B cell (primary cell): Measurements from ENCODE around the gene RPTOR. TPM values are rescaled to one million over a fixed set of nuclear protein-coding genes. Genes with fewer than 3 reads are reported as not detected.

Experiments used
- ATAC-seq: fragments of 200-7000 bp; cut with Tn5 transposase; one replicate; pipeline ENCODE4 v1.10.0; 2021; ENCODE audit warnings: low read depth, mild to moderate bottlenecking, moderate number of reproducible peaks, moderate library complexity
- CTCF ChIA-PET: fragments of 350-600 bp; sonication (Branson Sonifier 250); formaldehyde crosslinking; loops from one replicate; lab custom pipeline; 2021; ENCODE audit warnings: antibody characterized with exemption, inconsistent platforms; lab: Charles Lee
- POLR2A ChIA-PET: fragments of 350-600 bp; sonication (Branson Sonifier 250); formaldehyde crosslinking; loops from one replicate; lab custom pipeline; 2021; ENCODE audit warnings: antibody characterized with exemption; lab: Charles Lee
- DNase-seq: peaks from one replicate; pipeline ENCODE4 v3.0.0; 2013
- H2AFZ ChIP-seq: 2 replicates; pipeline ENCODE4 v1.6.1; 2012; ENCODE audit warnings: mild to moderate bottlenecking, low read depth, low read length; ENCODE audit not compliant: insufficient read depth, poor library complexity, severe bottlenecking
- H3K27ac ChIP-seq, 2 donors: 1 replicate in 1 of 2; 2 replicates in 1 of 2; pipeline ENCODE4 v1.5.1; 2012 to 2013; ENCODE audit warnings: low read length in 2 of 2, mild to moderate bottlenecking in 2 of 2, moderate library complexity in 1 of 2
- H3K27me3 ChIP-seq, 4 experiments: fragments of 200-600 bp in 1 of 4; sonication (generic) in 1 of 4; replicated peaks in 1 of 4; 1 replicate in 2 of 4; 2 replicates in 2 of 4; pipeline versions ENCODE4 v1.6.1 to v1.7.0; 2013 to 2016; ENCODE audit warnings: low read length in 3 of 4, mild to moderate bottlenecking in 2 of 4, mixed read lengths in 1 of 4, moderate library complexity in 1 of 4; ENCODE audit not compliant: insufficient read depth in 4 of 4, control insufficient read depth in 3 of 4; ENCODE audit errors: control extremely low read depth in 1 of 4
- H3K36me3 ChIP-seq, 2 experiments: replicated peaks in 1 of 2; 1 replicate in 1 of 2; 2 replicates in 1 of 2; pipeline versions ENCODE4 v1.6.1 to v1.7.1; 2013; ENCODE audit warnings: low read length in 1 of 2; ENCODE audit not compliant: insufficient read depth in 2 of 2, control insufficient read depth in 1 of 2; ENCODE audit errors: control extremely low read depth in 1 of 2, extremely low read depth in 1 of 2
- H3K4me1 ChIP-seq, 2 donors: fragments of 200-600 bp in 1 of 2; sonication (generic) in 1 of 2; 1 replicate in 1 of 2; 2 replicates in 1 of 2; pipeline versions ENCODE4 v1.5.1 to v1.6.1; 2013 to 2017; ENCODE audit warnings: low read length in 2 of 2; ENCODE audit not compliant: control insufficient read depth in 2 of 2, insufficient read depth in 2 of 2
- H3K4me2 ChIP-seq: replicated peaks from 2 replicates; pipeline ENCODE3; 2012; ENCODE audit warnings: mild to moderate bottlenecking, low read depth, low read length; ENCODE audit not compliant: poor library complexity, severe bottlenecking
- H3K4me3 ChIP-seq, 5 experiments: fragments of 200-600 bp in 1 of 5; sonication (generic) in 1 of 5; 1 replicate in 3 of 5; 2 replicates in 2 of 5; pipeline versions ENCODE4 v1.5.1 to v1.7.0; 2011 to 2016; ENCODE audit warnings: low read length in 4 of 5, mild to moderate bottlenecking in 4 of 5, low read depth in 2 of 5, control low read depth in 1 of 5, moderate library complexity in 1 of 5; ENCODE audit not compliant: insufficient read depth in 1 of 5; ENCODE audit errors: control extremely low read depth in 1 of 5, extremely low read depth in 1 of 5
- H3K79me2 ChIP-seq: fragments of 200-600 bp; sonication (generic); one replicate; pipeline ENCODE4 v1.6.0; 2016; ENCODE audit warnings: low read length; ENCODE audit not compliant: control insufficient read depth, insufficient read depth
- H3K9ac ChIP-seq: fragments of 200-600 bp; sonication (generic); 2 replicates; pipeline ENCODE4 v1.6.1; 2017; ENCODE audit warnings: mild to moderate bottlenecking, low read length, moderate library complexity
- H3K9me3 ChIP-seq, 3 donors: one replicate each; pipeline versions ENCODE4 v1.6.1 to v1.7.1; 2013; ENCODE audit warnings: low read length in 2 of 3; ENCODE audit not compliant: control insufficient read depth in 2 of 3, insufficient read depth in 1 of 3; ENCODE audit errors: control extremely low read depth in 1 of 3
- H4K20me1 ChIP-seq: 2 replicates; pipeline ENCODE4 v1.6.0; 2012; ENCODE audit warnings: mild to moderate bottlenecking, low read length; ENCODE audit not compliant: insufficient read depth, control insufficient read depth, poor library complexity, severe bottlenecking
- H3K27ac Mint-ChIP-seq: one replicate; pipeline ENCODE4 v1.8.0; 2021; ENCODE audit warnings: mixed read lengths
- H3K27me3 Mint-ChIP-seq: one replicate; pipeline ENCODE4 v1.8.0; 2021; ENCODE audit warnings: mixed read lengths
- H3K4me1 Mint-ChIP-seq: one replicate; pipeline ENCODE4 v1.8.0; 2021; ENCODE audit warnings: mixed read lengths
- H3K4me3 Mint-ChIP-seq: one replicate; pipeline ENCODE4 v1.8.0; 2021; ENCODE audit warnings: mixed read lengths
- H3K9me3 Mint-ChIP-seq: one replicate; pipeline ENCODE4 v1.8.0; 2022; ENCODE audit warnings: mixed read lengths; ENCODE audit not compliant: insufficient read depth
- CTCF ChIP-seq: fragments of 200-600 bp; IDR thresholded peaks from one replicate; pipeline ENCODE4 v1.8.0; 2022; ENCODE audit warnings: antibody characterized with exemption, mild to moderate bottlenecking
- EZH2 ChIP-seq: IDR thresholded peaks from 2 replicates; pipeline ENCODE4 v1.6.1; 2012; ENCODE audit warnings: borderline replicate concordance, low read depth, mild to moderate bottlenecking, moderate library complexity, low read length; ENCODE audit not compliant: insufficient read depth, poor library complexity, severe bottlenecking
- WGBS: methylation state at CpG from one replicate; pipeline ENCODE4 v1.1.5; 2013; ENCODE audit warnings: missing lambda C conversion rate; ENCODE audit not compliant: insufficient coverage; 5-methylcytosine and 5-hydroxymethylcytosine counted together
- intact Hi-C: fragments of 100-400 bp; cut with micrococcal nuclease; formaldehyde crosslinking; loops from one replicate; pipeline ENCODE4 v1.10.0; 2022
- polyA plus RNA-seq: library from polyadenylated mRNA; depleted of rRNA; stranded (reverse); fragments of >200 nt; gene quantifications from 2 replicates; pipeline ENCODE4 v1.2.3, GENCODE V29; 2012
- total RNA-seq, 2 donors: library from RNA; stranded (reverse); fragments of 120-200 nt in 1 of 2; gene quantifications; 1 replicate in 1 of 2; 2 replicates in 1 of 2; pipeline versions ENCODE4 v1.2.3 to v1.2.4, GENCODE V29; 2013 to 2022

Gene RPTOR
- total and polyA plus RNA-seq, 2 donors (not counting 1 experiment from before 2014, with no cell fraction given): 13.4 to 58.8 TPM

GRCh38 chr17:80979547-80980378 is 435.1 kb downstream of the RPTOR start:
- no peaks in the 10 kb centered on the region for H3K27me3 ChIP-seq
- H3K79me2 ChIP-seq: no peaks in the 10 kb centered on the region
- H3K4me2 ChIP-seq: no peak overlapping the region
- H3K27ac Mint-ChIP-seq: no peak overlapping the region
- peaks cover 6 to 11% of the 10 kb centered on the region in 2 donors for H3K4me1 ChIP-seq
- no peak for DNase-seq
- peaks cover 11% of the 10 kb centered on the region for H3K4me1 Mint-ChIP-seq
- H4K20me1 ChIP-seq: no peaks in the 10 kb centered on the region
- WGBS: 95% methylated on average over 20 of the region's 26 CpGs
- no peaks in the 10 kb centered on the region for H3K36me3 ChIP-seq
- TF ChIP-seq CTCF (no peak), EZH2 (no peak)
- H3K4me3 Mint-ChIP-seq: no peak overlapping the region
- no peak overlapping the region for H3K9ac ChIP-seq
- no peak for ATAC-seq
- H3K4me3 ChIP-seq: no peak overlapping the region
- POLR2A ChIA-PET: no interaction called here
- no peak overlapping the region for H3K27ac ChIP-seq
- H2AFZ ChIP-seq: no peak overlapping the region
- H3K27me3 Mint-ChIP-seq: peaks cover 9% of the 10 kb centered on the region
- no peaks in the 10 kb centered on the region for H3K9me3 ChIP-seq
- H3K9me3 Mint-ChIP-seq: no peaks in the 10 kb centered on the region
- intact Hi-C loops: loop anchor here (5.0 to 10.0 kb wide), 2 partner anchors 245 to 402 kb away; no protein-coding TSS in a partner anchor
- CTCF ChIA-PET: interaction anchor here (1.2 to 1.6 kb wide), 4 partner anchors 9 to 553 kb away, joined by 3 to 5 read pairs (median 4); no protein-coding TSS in a partner anchor
